ENCODE results near the gene ANKRD6.
"Not testable (repeated sequence)": the region's sequence is repeated elsewhere in the genome, so short reads cannot be mapped to it uniquely, and the experiment has no call there.

ANKRD6 gene

DNA sequence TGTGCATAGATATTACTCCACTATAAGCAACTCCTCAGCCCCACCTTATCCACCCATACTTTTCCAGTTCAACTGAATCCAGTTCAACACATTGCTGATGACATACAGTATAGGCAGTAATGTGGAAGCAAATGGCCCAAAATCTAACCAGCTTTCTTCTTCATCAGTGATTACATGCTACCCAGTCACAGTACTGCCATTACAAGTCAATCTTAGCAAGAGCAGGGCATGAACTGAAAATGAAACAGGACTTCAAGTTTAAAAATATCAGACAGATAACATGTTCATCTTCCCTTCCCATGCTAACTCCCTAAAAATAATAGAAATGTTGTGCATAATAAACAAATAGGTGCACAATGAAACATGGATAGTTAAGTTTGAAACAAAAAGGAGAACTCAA, 40.1 kb upstream of the ANKRD6 start:
- H3K4me3 ChIP-seq (ENCODE audit: low read depth, low read length) = no peak overlapping the region
- POLR2A ChIA-PET = no interaction called here
- CTCF ChIA-PET = no interaction called here
- no peak for DNase-seq (ENCODE audit: low read depth, low spot score)
- TF ChIP-seq, protein P1, sequence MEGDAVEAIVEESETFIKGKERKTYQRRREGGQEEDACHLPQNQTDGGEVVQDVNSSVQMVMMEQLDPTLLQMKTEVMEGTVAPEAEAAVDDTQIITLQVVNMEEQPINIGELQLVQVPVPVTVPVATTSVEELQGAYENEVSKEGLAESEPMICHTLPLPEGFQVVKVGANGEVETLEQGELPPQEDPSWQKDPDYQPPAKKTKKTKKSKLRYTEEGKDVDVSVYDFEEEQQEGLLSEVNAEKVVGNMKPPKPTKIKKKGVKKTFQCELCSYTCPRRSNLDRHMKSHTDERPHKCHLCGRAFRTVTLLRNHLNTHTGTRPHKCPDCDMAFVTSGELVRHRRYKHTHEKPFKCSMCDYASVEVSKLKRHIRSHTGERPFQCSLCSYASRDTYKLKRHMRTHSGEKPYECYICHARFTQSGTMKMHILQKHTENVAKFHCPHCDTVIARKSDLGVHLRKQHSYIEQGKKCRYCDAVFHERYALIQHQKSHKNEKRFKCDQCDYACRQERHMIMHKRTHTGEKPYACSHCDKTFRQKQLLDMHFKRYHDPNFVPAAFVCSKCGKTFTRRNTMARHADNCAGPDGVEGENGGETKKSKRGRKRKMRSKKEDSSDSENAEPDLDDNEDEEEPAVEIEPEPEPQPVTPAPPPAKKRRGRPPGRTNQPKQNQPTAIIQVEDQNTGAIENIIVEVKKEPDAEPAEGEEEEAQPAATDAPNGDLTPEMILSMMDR (IDR thresholded peaks at IDR 0.05; ENCODE audit: insufficient read depth, low read length, missing control alignments) = no peak

DNA sequence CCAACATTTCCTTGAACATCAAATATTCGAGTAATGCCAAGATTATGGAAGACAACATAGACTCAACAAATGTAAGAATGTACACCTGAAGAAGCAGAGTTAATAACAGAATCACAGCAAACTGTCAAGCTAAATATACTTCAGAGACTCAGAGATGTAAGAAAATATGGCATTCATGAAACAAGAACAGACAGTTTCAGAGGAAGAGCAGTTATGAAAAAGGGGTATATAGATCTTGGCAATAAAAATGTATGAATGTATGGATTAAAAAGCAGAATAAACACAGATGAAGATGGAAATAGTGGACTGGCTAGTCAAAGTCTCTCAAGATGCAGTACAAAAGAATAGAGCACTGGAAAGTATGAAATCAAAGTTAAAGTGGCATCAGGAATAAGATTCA, 39.3 kb upstream of the ANKRD6 start:
- DNase-seq (ENCODE audit: low read depth, low spot score) = no peak
- CTCF ChIA-PET = no interaction called here
- no peak overlapping the region for H3K4me3 ChIP-seq (ENCODE audit: low read depth, low read length)
- POLR2A ChIA-PET = no interaction called here
- TF ChIP-seq, protein P1 (IDR thresholded peaks at IDR 0.05; ENCODE audit: insufficient read depth, low read length, missing control alignments) = no peak

DNA sequence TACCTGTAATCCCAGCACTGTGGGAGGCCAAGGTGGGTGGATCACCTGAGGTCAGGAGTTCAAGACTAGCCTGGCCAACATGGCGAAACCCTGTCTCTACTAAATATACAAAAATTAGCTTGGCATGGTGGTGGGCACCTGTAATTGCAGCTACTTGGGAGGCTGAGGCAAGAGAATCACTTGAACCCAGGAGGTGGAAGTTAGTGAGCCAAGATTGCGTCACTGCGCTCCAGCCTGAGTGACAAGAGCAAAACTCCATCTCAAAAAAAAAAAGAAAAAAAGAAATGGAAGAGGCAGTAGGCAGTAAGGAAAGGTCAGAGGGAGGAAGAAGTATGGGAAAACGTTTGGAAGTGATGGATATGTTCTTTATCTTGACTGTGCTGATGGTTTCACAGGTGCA, 35.1 kb upstream of the ANKRD6 start:
- H3K4me3 ChIP-seq (ENCODE audit: low read depth, low read length); POLR2A ChIA-PET; DNase-seq (ENCODE audit: low read depth, low spot score); CTCF ChIA-PET: not testable (repeated sequence)

DNA sequence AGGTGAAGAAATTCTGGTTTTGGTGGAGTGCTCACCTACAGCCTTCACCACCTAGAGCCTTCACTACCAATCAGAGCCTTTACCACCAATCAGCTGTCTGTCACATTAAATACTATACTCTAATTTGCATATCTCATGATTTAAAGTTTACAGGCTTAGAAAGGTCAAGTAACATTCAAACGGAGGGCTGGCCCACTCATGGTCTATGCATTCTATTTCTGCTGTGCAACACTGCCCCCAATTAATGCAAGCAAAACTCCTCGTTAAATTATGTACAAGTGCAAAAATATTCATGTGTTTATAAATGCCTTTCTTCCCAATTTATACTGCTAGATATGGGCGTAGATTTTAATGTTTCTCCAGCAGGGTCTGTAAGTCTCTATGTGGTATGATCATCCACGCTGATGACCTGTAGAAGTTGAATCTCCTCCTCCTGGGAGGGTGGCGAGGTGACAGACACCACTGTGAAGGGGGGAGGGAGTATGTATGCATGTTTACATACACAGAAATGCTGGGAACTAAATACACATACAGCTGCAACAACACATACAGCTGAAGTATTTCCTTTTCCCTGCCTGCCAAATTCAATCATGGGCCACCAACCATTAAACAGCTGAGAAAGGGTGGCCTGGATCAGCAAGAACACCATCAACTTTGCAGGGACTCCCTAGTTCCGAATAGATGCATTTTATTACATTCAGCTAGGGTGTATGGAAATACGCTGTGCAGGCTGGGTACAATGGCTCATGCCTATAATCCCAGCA, 34.0 kb upstream of the ANKRD6 start:
- ChIA-PET POLR2A (no interaction called here), CTCF (no interaction called here)
- H3K4me3 ChIP-seq (ENCODE audit: low read depth, low read length) = no peak overlapping the region
- DNase-seq (ENCODE audit: low read depth, low spot score) = no peak
- TF ChIP-seq, protein P1 (IDR thresholded peaks at IDR 0.05; ENCODE audit: insufficient read depth, low read length, missing control alignments) = no peak

DNA sequence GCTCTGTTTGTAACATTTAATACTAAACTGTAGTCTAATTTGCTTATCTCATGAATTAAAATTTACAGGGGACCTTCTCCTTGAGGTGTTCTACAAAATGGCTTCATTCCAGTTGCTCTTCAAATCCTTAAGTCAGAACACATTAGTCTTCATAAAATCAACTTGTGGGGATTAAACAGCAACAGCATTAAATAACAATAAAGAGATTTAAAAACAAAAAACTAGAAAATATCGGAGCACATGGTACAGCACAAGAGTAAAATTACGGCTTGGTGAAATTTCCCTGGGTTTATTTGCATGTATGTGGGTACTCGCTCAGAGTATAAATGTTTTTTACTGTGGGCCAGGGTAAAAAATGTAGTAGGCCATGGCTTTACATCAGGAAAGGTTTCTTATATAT, 32.9 kb upstream of the ANKRD6 start:
- ChIA-PET POLR2A (no interaction called here), CTCF (no interaction called here)
- TF ChIP-seq, protein P1 (IDR thresholded peaks at IDR 0.05; ENCODE audit: insufficient read depth, low read length, missing control alignments) = no peak
- H3K4me3 ChIP-seq (ENCODE audit: low read depth, low read length) = no peak overlapping the region
- DNase-seq (ENCODE audit: low read depth, low spot score) = no peak

DNA sequence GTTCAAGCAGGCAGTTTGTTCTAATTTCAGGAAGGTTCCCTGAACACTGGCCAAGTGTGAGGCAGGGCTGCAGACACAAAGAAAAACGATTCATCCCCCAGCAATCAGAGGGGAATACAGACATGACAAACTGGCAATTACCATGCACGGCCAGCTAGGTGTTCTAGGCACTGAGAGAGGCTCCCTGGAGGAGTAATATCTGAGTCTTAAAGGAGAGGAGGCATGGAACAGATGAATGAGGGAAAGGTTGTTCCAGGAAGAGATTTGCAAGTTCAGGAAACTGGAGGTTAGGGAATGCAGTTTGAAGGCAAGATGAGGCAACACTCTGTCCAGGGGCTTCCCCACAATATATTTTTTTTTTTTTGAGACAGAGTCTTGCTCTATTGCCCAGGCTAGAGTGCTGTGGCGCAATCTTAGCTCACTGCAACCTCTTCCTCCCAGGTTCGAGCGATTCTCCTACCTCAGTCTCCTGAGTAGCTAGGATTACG, 32.0 kb upstream of the ANKRD6 start:
- POLR2A ChIA-PET = no interaction called here
- H3K4me3 ChIP-seq (ENCODE audit: low read depth, low read length) = no peak overlapping the region
- no peak for DNase-seq (ENCODE audit: low read depth, low spot score)
- TF ChIP-seq, protein P1 (IDR thresholded peaks at IDR 0.05; ENCODE audit: insufficient read depth, low read length, missing control alignments) = no peak
- CTCF ChIA-PET = no interaction called here

DNA sequence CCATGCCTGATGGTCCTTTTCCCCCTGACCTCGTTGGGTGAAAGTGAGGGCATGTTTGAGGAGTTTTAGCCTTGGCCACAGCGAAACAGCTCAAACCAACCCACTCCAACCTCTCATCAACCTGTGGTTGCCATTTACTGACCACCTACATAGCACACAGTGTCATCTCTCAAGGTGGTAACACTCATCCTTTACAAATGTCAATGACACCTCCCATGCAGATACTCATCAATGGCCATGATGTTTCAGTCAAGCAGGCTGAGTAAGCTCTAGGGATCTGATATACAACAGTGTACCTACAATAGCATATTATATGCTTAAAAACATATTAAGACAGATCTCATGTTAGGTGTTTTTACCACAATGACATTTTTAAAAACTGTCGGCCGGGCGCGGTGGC, 30.2 kb upstream of the ANKRD6 start:
- ChIA-PET POLR2A (no interaction called here), CTCF (interaction anchor here (1.0 kb wide), 1 partner anchor 30 kb away, joined by 3 read pairs; no protein-coding TSS in a partner anchor)
- DNase-seq (ENCODE audit: low read depth, low spot score) = no peak
- TF ChIP-seq, protein P1 (IDR thresholded peaks at IDR 0.05; ENCODE audit: insufficient read depth, low read length, missing control alignments) = no peak
- H3K4me3 ChIP-seq (ENCODE audit: low read depth, low read length) = no peak overlapping the region

Measured in AG04449 (cell line).